Measurements from ENCODE around the gene ABHD16B.
A peak's percentile ranks its signal among the peaks of the same experiment; 100 is the strongest.

The ABHD16B gene

DNA sequence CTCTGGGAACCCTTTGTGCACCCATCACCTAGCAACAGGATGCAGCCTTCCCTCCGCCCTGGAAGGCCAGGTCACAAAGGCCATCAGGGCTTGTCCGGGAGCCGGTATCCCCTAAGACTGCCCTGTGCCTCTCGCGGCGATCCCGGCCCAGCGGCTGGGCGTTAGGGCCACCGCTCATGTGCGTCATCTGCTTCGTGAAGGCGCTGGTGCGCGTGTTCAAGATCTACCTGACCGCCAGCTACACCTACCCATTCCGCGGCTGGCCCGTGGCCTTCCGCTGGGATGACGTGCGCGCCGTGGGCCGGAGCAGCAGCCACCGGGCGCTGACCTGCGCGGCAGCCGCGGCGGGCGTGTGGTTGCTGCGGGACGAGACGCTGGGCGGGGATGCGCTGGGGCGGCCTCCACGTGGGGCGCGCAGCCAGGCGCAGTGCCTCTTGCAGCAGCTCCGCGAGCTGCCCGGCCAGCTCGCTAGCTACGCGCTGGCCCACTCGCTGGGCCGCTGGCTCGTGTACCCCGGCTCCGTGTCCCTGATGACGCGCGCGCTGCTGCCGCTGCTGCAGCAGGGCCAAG, at the start of gene ABHD16B:
ABHD16B (plus strand) TSS at position 134 of the 570 bp plus-strand sequence; CDS start at position 177, 43 bp downstream.
- DNase-seq, result no peak

DNA sequence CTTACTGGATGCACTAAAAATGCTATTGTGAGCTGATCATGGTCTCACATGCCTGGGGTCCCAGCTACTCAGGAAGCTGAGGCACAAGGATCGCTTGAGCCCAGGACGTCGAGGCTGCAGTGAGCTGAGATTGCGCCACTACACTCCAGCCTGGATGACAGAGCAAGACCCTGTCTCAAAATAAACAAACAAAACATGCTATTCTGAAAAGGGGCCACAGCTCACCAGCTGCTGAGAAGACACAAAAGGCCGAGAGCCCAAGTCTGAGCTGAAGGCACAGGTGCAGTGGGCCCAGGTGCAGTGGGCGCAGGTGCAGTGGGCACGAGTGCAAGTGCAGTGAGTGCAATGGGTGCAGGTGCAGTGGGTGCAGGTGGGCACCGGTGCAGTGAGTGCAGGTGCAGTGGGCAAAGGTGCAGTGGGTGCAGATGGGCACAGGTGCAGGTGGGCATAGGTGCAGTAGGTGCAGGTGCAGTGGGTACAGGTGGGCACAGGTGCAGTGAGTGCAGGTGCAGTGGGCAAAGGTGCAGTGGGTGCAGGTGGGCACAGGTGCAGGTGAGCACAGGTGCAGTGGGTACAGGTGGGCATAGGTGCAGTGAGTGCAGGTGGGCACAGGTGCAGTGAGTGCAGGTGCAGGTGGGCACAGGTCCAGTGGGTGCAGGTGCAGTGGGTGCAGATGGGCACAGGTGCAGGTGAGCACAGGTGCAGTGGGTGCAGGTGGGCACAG, 46.2 kb upstream of the ABHD16B start:
- no peak for DNase-seq

DNA sequence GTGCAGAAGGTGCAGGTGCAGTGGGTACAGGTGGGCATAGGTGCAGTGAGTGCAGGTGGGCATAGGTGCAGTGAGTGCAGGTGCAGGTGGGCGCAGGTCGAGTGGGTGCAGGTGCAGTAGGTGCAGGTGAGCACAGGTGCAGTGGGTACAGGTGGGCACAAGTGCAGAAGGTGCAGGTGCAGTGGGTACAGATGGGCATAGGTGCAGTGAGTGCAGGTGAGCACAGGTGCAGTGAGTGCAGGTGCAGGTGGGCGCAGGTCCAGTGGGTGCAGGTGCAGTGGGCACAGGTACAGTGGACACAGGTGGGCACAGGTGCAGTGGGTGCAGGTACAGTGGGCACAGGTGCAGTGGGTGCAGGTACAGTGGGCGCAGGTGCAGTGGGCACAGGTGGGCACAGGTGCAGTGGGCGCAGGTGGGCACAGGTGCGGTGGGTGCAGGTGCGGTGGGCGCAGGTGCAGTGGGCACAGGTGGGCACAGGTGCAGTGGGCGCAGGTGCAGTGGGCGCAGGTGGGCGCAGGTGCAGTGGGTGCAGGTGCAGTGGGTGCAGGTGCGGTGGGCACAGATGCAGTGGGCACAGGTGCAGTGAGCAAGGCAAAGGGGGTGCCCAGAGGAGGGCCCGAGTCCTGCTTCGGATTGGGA, 45.6 kb upstream of the ABHD16B start:
- no peak for DNase-seq

DNA sequence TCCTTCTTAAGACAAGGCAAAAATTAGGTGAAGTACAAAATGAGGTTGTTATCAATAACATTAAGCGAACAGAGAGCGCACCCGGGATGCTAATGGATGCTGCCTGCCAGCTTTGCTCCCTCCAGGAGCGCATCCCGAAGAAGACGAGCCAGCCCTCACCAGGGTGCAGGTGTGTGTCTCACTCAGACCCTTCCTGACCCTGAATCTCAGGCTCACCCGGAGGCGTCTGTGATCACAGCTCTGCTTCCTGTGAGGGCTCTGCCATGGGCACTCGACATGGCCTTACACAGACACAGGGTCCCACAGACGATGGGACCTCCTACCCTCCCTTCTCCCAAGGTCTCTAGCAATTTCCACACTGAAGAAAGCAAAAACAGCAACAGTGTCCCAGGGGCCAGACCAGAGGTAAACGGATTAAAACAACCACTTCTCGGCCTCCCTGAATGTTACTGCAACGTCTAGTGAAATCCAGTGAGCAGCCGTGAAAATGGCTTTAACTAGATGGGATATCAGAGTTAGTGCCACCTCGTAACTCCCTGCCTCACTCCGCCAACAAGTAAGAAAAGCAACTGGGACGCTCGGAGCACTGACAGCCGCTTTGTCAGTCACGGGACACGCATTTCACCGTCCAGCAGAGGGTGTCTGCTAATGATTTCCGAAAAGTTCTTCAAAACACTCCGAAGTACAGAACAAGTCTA, 41.9 kb upstream of the ABHD16B start:
- DNase-seq, result no peak

DNA sequence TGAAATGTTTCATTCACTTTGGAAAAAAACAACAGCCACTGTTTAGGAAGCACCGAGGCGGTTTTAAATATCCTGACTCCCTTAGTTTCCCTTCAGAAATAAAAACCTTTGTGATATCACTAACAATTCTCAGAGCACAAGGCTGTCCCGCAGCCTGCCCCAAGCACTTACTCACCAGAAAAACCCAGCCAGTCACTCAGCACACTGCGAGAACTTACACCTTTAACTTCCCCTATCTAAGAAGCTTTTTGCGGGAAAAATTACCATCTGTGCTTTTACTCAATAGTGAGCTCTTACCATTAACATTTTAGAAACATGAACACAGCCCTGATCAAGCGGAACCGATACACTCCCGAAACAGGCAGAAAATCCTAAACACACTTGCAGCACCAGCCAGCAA, 39.5 kb upstream of the ABHD16B start:
- no peak for DNase-seq

DNA sequence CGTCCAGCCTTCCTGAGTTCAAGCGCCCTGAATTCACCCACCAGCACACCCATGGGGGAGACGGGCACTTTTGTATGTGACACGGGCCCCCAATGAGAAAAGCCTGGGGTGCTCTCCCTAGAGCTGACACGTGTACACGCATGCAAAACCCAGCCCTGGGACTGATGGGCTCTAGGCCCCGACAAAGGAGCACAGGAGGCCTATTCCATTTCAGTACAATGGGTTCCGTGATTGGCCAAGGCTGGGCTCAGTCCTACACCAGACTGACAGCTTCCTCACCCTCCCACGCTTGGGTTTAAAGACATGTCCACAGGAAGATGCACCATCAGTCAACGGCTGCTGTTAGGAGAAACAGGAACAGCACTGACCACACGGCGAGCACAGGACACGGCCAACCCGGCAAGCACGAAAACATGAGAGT, 39.0 kb upstream of the ABHD16B start:
- DNase-seq, result no peak

DNA sequence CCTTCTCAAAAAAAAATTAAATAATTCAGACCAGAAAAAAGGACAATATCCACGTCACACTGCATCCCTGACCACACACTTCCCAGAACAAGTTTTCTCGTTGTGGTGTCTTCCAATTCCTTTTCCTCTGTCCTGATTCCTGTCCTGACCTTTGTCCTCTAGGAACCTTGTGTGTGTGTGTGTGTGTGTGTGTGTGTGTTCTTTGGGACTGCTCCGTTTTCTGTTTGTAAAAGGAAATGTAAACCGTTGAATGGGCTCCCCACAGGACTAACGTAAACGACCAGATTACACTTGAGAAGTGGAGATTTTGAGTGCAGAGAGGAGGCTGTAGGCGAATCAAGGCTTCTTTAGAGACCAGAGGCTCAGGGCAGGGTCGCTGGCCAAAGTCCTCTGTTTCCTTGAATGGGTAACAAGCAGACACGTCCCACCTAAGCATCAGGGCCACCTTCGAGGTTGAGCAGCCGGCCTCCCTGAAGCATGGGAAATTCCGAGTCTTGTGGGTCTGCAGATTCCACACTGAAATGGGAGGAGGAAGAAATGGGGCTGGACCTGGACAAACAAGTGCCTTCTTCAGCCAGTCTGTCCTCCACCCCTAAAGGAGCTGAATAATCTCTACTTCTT, 37.5 kb upstream of the ABHD16B start:
- no peak for DNase-seq

DNA sequence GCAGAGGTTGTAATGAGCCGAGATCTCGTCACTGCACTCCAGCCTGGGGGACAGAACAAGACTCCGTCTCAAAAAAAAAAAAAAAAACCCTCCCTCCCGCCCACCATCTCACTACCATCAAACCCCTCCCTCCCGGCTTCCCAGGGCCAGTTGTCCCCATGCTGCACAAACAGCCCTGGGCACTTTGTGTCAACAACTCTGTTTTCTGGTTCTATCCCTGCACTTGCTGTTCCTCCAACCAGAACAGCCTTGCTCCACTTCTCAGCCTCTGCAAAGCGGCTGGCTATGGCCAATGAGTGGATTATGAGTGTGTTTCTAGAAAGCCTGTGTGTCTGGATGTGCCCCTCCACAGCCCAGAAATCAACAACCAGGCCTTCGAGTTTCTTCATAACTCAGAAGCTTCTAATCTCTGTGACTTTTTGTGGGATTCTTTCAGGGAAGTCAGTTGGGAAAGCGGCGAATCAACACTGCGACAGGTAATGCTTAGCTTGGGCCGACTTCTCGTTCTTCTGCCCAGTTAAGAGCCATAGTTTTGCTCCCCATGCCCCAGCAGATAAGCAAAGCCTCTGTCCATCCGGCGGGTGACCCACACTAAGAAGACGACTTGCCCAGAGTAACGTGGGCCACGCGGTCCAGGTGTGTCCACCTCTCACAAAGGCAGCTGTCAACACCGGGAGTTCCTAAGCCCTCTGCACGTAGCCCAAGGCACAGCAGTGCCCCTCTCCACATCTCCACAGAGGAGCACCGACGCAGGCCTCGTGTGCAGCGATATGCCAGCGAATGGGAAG, 35.8 kb upstream of the ABHD16B start:
- DNase-seq, result no peak

DNA sequence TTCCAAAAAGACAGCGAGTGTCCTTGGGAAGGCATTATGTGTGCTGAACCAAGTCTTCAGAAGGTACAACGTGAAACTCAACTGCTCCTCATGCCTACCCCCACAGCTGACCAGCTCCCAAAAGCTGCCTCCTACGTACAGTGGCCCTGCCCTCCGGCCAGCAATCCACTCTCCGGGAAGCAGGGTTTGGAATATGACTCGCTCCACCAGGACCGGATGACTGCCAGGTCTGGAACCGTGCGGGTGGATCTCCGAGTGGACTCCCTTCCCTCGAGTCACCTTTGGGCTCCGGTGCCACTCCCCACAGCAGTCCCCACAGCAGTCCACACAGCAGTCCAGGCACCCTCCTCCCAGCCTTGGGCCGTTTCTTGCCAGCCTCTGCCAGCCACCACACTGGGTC, 34.5 kb upstream of the ABHD16B start:
- DNase-seq, result no peak

DNA sequence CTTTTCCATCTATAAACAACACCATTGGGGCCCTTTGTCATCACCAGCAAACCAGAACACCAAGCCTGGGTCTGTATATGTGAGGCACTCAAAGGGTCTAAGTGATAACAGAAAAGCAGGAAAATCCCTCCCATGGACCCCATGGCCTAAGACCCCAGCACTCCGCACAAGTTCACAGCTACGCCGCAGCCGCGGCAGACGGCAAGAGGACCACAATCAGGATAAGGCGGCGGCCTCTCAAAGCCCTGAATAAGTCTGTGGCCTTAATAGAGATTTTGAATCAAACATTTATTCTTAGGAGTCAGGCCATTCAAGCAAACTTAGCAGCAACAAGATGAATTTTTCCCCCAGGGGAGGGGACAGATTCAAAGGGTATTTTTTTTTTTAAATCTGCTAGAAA, 33.2 kb upstream of the ABHD16B start:
- DNase-seq, result no peak

DNA sequence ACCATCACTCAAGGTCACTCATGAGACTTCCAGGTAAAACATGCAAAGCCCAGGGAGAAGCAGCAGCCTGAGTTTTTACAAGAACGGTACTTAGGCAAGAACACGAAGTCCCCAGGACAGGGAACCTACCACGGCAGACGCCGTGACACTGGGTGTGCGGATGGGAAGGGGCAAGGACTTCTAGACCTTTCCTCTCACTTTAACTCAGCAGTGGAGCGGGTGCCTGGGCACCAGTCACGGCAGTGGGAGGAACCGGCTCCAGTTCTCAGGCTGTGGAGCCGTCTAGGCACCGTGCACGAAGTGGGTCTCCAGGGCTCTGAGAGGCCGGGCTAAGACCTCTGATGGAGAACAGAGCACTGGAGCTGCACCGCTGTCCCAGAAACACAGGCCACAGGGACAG, 32.8 kb upstream of the ABHD16B start:
- DNase-seq, result no peak

DNA sequence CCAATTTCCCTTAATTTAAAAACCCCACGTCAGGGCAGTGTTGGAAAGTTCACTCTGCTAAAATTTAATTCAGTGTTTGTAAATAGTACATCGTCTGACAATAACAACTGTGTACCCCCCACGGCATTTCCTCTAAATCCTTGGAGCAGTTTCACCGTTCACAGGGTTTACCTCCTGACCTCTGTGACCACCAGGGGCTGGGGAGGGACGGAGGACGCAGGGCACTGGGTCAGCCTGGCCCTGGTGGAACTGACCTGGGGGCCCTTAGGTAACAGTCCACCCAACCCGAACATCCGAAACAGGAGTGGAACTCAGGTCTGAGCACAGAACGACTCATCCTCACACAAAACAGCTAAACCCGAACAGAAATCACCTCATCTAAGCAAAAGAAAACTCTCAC, 32.3 kb upstream of the ABHD16B start:
- no peak for DNase-seq

DNA sequence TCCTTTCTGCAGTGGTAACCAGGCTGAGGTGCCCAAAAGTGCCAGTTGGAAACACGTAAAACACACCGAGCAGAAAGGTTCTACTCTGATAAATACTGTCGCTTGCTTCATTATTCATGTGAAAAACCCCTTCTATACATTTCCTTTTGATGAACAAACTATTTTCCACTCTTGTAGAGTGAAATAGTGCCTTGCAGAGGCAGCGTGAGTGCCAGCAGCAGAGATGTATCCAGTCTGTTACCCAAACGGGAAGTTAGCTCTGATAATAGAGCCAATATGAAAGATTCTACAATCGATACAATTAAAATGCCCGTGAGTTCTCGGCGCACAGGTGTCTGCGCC, 31.7 kb upstream of the ABHD16B start:
- no peak for DNase-seq

DNA sequence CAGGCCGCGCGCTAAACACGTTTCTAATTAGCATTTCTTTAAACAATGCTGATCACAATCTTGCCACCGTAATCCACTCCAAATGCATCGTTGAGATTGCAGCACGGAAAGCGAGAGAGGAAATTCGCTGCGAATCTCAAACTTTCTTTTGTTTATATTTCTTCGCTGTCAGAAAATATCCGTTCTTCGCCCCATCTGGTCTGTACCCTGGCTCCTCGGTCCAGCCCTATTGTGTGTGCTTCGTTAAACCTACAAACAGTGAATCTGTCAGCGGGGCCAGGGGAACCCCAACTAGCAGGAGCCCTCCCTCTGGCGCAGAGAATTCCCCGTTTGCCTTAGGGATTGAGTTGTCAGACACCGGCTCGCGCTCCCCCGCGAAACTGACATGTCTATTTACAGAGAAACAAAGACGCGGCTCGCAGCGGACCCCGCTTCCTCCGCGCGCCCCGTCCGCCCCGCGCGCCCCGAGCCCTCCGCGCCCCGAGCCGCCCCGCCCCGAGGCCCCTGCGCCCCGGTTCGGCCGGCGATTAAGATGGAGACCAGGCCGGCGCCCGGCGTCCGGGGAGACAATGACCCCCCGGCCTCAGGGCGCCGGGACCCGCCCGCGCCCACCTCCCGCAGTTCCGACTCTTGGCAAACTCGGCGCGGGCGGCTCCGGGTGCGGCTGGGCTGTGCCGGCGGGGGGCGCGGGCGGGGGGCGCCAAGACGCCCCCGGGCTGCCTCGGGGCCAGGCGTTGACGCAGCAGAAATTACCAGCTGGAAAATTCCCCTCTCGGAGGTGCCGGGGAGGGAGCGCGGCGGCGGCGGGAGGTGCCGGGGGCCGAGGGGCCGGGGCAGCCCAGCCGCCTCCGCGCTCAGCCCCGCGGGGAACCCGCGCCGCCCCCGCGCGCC, 31.1 kb upstream of the ABHD16B start:
- DNase-seq, result no peak

DNA sequence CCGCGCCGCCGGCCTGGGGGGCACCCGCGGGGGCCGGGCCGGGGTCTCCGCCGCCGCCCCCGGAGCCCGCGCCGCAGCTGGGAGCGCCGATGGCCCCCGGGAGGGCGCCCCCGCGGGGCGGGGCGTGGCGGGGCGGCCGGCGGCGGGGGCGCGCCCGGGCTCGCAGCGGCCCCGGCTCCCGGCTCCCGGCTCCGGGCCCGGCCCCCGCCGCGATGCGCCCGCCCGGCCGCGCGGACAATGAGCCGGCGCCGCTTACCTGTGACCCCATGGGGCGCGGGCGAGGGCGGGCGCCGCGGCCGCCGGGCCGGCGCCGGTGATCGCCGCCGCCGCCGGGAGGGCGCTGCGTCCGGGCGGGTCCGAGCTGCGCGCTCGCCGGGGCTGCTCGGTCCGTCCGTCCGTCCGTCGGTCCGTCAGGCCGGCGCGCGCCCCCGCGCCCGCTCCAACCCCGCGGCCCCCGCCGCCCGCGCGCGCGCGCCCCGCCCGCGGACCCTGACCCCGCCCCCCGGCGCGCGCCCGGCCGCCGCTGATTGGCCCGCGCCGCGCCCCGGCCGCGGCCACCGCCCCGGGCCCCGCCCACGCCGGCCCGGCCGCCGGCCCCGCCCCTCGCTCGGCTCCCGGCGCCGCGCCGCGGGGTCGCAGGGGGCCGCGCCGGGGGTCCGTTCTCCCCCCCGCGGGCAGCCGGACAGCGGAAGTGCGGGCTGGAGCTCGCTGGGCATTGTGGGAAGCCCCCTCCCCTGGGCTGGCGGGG, 30.3 kb upstream of the ABHD16B start, which contains the start of gene ZBTB46:
ZBTB46 (minus strand) TSS at position 424 of the 748 bp plus-strand sequence. CDS start 40,507 bp downstream, outside the sequence.
- DNase-seq, result peak in 1 of 2 experiments; percentile 60

DNA sequence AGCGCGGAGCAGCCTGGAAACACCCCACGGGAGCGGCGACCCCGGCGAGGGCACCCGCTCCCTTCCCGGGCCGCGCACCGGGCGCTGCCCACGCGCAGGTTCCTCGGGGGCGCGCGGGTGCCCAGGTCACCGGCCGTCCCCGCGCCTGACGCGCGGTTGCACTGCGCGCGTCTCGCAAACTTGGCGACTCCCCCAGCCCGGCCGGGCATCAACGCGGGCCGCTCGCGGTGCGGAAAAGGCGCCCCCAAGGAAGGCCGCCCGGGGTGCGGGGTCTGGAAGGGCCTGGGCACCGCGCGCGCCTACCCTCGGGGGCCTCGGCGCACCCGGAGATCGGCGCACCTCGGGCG, 29.7 kb upstream of the ABHD16B start:
- no peak for DNase-seq

DNA sequence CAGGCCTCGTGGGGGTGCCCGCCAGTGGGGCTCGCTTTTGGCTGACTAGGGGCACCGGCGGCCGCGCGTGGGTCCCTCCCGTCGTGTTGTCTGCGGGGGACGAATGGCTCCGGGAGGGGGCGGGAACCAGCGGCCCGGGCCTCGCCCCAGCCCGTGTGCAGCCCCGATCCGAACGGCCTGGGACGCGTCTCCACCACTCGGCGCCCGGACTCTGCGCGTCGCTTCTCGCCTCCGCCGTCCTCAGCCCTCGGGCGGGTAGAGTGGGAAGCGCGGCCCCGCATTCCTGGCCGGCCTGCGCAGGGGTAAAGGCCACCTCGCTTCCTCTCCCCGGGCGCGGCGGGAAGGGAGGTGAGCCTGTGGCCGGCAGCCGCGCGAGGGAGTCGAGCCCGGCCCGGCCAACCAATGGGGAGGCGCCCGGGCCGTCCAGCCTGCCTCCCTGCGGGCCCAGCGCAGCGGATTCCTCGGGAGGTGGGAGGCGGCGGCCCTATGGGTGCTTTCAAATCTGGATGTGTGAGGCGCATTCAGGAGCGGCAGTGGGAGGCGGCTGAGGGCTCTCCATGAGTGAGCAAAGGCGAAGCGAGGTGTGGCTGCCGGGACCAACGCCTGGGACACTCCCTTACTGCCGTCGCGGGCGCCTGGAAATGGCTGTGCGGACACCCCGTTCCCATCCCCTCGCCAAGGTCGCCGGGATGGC, 29.2 kb upstream of the ABHD16B start:
- no peak for DNase-seq

DNA sequence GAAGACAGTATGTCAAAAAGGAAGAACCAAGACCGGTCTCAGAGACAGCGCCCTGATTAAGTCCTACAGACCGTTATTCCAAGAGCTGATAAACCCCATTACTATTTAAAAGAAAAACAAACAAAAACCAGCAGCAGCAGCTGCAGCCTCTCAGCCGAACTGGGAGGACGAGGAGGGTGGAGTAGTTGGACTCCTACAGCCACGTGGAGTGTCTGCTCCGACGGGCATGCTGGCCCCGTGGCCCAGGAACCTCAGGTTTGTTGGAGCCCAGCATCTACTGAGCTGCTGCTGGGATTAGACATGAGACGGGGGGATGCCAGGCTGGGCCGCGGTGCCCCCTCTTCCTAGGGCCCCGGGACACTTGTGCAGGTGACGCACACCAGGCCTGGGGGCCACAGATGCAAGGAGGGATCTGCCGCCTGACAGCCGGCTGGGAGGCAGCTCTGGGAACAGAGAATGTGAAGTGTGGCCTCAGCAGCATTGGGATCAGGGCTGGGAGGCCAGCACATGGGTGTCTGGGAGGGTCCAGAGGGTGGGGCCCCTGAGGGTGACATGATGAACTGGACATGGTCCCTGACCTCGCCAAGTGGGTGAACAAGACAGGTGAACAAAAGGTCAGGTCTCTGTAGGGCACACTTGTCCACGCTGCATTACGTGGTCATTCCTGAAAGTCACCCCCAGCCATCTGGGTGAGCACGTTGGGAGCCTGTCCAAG, 27.4 kb upstream of the ABHD16B start:
- DNase-seq, result no peak

DNA sequence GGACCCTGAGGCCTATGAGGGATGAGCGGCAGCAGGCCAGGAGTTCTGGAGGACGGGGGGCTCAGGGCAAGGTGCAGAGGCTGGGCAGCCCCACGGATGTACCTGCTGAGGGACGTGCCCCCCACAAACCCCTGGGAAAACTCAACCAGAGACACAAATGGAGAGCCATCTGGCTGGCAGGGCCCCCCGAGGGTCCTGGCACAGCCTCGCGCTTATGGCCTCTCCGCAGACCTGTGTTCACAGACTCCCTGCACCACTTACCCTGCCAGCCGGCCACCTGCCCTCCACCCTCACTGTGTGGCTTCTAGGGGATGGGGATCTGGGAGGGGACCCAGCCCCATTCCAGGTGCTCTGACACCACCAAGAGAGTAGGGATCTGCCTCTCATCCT, 26.8 kb upstream of the ABHD16B start:
- DNase-seq, result no peak
